SHP77 treated with DMSO at 0.1 percent for 48 hours (cell line): Measurements from ENCODE around the gene PTPRT.

Experiments
- DNase-seq: peaks from one replicate; lab custom pipeline; 2025; lab: John Stamatoyannopoulos, UW

Gene PTPRT

GRCh38 chr20:42191140-42191860, 998.4 kb downstream of the PTPRT start:
- no peak for DNase-seq

- DNase-seq = no peak
Measured at GRCh38 chr20:42190084-42190483, 999.6 kb downstream of the PTPRT start.

GRCh38 chr20:42186337-42186736, 1003.4 kb downstream of the PTPRT start:
- DNase-seq = no peak

GRCh38 chr20:42183147-42183546, 1006.6 kb downstream of the PTPRT start:
- no peak for DNase-seq

- DNase-seq = no peak
Measured at GRCh38 chr20:42181064-42181463, 1008.6 kb downstream of the PTPRT start.

- peak; percentile 0 for DNase-seq
Measured at GRCh38 chr20:42179768-42180167, 1009.9 kb downstream of the PTPRT start.

GRCh38 chr20:42173440-42173839, 1016.3 kb downstream of the PTPRT start:
- DNase-seq = no peak

- no peak for DNase-seq
Measured at GRCh38 chr20:42164121-42164890, 1025.4 kb downstream of the PTPRT start.

- DNase-seq = no peak
Measured at GRCh38 chr20:42161228-42161829, 1028.4 kb downstream of the PTPRT start.

- DNase-seq = no peak
Measured at GRCh38 chr20:42159808-42160207, 1029.9 kb downstream of the PTPRT start.

GRCh38 chr20:42158272-42158671, 1031.4 kb downstream of the PTPRT start:
- DNase-seq = no peak

- no peak for DNase-seq
Measured at GRCh38 chr20:42155586-42155985, 1034.1 kb downstream of the PTPRT start.

- DNase-seq = no peak
Measured at GRCh38 chr20:42152575-42152974, 1037.1 kb downstream of the PTPRT start.

GRCh38 chr20:42150230-42150629, 1039.5 kb downstream of the PTPRT start:
- DNase-seq = no peak

- DNase-seq = no peak
Measured at GRCh38 chr20:42138729-42139128, 1051.0 kb downstream of the PTPRT start.

- no peak for DNase-seq
Measured at GRCh38 chr20:42134265-42135098, 1055.2 kb downstream of the PTPRT start.

- DNase-seq = no peak
Measured at GRCh38 chr20:42130810-42131596, 1058.7 kb downstream of the PTPRT start.

- DNase-seq = no peak
Measured at GRCh38 chr20:42125426-42125825, 1064.3 kb downstream of the PTPRT start.

GRCh38 chr20:42123981-42124473, 1065.7 kb downstream of the PTPRT start:
- DNase-seq = no peak

- DNase-seq = no peak
Measured at GRCh38 chr20:42118409-42119125, 1071.1 kb downstream of the PTPRT start.
